Mucosa of gallbladder (tissue), 1 donor: ENCODE measurements around the gene OPRL1. TPM values are rescaled to one million over a fixed set of nuclear protein-coding genes. Genes with fewer than 3 reads are reported as not detected.

Source experiments
- DNase-seq: peaks from one replicate; pipeline ENCODE4 v3.0.0-alpha.2; 2020; ENCODE audit warnings: low spot score
- total RNA-seq: library from RNA; stranded (reverse); gene quantifications from one replicate; pipeline ENCODE4 v1.2.1, GENCODE V29; 2021
- donor health status: DM: no; HTN: no; CAD: no.

The OPRL1 gene
- total RNA-seq, 1 donor from 2014 or later = 1.7 TPM

GRCh38 chr20:64102647-64103354, 22.9 kb downstream of the OPRL1 start:
- no peak for DNase-seq

GRCh38 chr20:64103871-64104666, 24.2 kb downstream of the OPRL1 start:
- DNase-seq = no peak

GRCh38 chr20:64104667-64105451, 25.0 kb downstream of the OPRL1 start:
- no peak for DNase-seq

DNA sequence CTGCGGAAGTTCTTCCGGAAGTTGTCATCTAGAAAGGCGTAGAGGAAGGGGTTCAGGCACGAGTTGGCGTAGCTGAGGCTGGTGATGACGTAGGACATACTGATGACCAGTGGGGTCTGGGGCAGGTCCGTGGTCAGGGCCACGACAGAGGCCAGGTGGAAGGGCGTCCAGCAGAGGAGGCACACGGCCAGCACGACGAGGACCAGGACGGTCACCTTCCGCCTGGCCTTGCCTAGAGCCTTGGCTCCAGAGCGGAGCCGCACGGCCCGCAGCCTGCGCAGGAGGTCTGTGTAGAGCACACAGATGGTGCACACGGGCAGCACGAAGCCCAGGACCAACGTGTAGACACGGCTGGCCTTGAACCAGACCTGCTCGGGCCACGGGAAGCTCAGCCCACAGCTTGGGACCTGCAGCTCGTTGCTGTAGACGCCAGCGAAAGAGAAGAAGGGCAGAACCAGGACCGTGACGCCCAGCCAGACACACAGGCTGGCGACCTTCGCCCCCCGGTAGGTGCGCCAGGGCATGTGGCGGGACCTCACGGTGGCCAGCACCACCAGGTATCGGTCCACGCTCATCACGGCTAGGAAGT, 26.1 kb downstream of the OPRL1 start:
- DNase-seq = no peak

GRCh38 chr20:64106435-64106961, 26.6 kb downstream of the OPRL1 start:
- no peak for DNase-seq

DNA sequence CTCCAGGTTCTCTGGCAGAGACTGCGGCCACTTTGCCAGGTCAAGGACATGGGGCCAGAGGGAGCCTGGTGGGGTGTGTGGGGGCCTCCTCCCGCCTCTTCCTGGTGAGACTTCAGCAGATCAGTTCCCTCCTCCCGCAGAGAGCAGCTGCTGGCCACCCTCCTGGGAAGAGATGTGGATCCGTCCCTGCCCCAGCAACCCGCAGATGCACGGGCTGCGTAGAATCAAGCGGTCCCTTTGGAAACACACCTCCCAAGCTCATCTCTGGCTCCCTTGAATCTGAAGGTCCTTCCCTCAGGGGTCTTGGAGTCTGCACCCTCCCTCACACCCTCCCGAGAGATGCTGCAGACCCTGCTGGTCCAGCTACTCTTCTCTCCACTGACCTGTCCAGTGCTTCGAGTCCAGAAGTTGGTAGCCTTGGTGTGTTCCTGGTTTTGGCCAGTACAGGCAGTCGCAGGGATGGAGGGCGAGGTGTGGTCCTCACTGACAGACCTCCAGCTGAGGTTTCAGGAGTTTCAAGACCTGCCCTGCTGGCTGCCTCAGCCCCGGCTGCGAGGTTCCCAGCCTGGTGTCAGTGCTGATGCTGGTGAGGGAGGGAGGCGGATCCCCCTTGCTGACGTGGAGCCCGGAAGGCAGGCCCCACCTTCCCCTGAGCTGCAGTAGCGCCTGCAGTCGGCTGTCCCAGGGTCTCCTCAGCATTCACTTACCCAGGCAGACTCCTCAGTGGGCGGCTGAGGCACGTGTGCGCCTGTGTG, 27.3 kb downstream of the OPRL1 start, which contains the start of gene NPBWR2:
Gene NPBWR2, minus strand, starts transcription at position 585 of the 755 bp plus-strand sequence. CDS start 734 bp downstream, outside the sequence.
- DNase-seq = no peak

DNA sequence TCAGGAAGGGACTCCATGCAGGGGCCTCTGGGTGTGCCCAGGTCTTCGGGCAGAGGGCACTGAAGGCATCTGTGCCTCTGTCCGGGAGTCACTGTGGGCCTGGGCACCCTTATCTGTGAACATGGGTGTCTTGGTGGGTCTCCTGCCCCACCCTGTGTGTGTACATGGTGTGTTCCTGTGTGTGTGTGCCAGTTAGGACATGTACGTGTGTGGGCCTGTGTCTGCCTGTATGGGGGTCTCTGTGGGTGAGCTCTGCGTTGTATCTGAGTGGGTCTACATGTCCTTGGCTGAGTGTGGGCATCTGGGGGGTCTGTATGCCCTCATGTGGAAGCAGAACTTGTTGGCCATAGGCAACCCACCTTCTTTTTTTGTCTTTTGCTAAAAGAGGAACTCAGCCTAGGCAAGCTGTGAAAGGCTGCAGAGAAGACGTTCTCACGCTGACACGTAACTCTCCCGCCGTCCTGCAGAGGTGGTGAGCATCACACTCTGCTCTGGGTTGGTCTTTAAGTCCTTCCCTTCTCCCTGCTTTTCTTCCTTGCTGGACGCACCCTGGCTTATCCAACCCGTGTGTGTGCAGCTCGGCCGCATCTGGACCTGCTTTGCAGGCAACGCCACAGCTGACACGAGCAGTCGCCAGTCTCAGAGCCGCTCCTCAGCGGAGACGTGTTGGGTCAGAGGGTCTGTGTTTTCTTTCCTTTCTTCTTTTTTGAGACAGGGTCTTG, 28.0 kb downstream of the OPRL1 start:
- no peak for DNase-seq

- DNase-seq = no peak
Measured at GRCh38 chr20:64108731-64109681, 29.1 kb downstream of the OPRL1 start.

DNA sequence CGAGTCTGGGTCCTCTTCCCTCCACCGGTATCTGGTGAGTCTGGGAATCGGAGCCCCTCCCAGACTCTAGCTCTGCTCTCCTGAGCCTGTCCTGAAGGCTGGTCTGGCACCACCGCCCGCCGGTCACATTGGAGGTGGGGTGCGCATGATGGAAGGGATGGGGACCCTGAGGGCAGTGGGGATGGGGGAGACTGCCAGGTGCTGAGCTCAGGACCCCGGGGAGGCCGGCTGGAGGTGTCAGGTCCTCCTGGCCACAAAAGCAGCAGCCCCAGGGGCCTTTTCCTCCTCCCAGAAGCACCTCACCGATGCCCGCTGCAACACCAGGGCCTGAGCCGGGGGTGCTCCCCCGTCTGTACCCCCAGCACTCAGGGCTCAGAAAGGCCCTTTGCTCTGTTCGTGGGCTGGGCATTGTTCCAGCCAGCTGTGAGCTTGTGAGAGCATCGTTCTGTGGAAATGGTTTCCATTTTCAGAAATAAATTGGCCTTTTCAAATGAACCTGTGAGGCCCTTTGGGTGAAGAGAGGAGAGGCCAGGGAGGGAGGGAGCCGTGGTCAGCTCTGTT, 30.0 kb downstream of the OPRL1 start:
- no peak for DNase-seq

DNA sequence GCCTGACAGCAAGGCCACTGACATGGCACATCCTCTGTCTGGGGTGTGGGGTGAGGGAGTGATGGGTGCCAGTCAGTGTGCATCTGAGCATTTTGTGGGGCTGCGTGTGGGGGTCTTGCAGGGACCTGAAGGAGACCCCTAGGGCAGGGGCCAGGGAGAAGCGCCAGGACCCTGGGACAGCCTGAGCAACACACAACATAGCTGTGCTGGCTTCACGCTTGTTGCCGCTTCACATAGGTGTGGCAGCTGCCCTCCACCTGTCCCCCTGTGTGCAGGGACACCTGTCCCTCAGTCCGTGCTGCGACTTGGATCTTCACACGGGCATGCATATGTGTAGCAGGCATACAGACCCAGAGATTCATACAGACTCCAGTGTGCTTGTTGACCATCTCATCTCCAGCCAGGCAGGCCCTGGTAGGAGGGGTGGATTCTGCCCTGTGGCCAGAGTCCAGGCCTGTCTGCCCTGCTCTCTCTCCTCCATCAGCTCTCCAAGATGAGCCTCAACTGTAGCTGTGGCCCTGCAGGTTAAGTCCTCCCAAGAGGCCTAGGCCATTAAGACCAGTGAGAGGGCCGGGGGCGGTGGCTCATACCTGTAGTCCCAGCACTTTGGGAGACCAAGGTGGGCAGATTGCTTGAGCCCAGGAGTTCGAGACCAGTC, 30.7 kb downstream of the OPRL1 start:
- DNase-seq = no peak

- no peak for DNase-seq
Measured at GRCh38 chr20:64111841-64112641, 32.2 kb downstream of the OPRL1 start.

DNA sequence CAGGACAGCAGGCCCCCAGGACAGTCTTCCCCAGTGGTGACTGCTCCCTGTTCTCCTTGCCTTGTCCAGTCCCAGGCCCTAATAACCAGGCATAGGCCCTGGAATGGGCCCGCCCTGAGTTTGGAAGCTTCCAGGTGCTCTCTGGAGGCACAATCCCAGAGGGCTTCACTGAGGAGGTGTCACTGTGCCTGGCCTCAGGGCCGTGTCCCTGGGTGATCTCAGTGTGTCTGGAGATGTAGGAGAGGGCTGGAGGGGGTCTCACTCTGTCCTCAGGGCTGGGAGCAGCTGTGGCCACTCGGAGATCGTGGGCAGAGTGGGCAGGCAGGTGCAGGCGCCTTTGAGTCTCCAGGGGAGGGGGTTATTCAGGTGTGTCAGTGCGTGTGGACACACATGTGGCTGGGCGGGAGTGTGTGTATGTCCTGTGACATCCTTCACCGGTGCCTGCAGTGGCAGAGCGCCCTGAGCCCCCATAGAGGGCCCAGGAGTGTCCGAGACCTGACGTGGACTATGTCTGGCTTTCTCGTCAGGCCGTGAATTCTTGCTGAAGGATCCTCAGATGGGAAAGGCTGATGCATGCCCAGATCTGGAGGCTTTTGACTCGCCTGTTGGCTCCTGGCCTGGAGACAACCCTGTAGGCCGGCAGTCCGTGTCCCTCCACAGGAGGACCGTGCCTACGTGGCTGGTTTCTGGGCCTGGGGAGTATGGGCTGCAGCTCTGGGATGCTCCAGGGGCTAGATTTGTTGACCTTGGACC, 33.0 kb downstream of the OPRL1 start:
- no peak for DNase-seq

GRCh38 chr20:64113444-64113775, 33.5 kb downstream of the OPRL1 start:
- DNase-seq = no peak

DNA sequence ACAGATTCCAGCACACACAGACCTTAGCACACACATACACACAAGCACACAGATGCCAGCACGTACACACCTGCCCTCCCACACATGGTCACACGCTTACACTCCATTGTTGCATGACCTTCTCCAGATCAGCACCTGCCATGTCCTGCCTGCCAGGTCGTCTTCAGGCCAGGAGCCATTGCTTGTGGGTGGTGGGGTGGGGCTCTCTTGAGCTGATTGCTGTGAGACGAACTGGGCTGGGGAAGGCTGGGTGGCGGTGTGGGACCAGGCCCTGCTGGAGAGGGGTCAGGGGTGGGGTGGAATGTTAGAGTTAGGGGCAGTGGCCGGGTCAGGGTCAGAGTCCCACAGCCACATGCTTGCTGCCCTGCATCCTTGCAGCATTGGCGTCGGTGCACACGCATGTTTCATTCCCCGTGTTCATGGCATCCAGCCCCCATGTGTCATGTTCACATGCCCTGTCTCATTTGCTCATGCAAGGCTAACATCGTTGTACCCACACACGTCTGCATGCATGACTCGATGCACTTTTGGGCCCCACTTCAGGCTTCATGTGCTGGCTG, 34.0 kb downstream of the OPRL1 start:
- no peak for DNase-seq

DNA sequence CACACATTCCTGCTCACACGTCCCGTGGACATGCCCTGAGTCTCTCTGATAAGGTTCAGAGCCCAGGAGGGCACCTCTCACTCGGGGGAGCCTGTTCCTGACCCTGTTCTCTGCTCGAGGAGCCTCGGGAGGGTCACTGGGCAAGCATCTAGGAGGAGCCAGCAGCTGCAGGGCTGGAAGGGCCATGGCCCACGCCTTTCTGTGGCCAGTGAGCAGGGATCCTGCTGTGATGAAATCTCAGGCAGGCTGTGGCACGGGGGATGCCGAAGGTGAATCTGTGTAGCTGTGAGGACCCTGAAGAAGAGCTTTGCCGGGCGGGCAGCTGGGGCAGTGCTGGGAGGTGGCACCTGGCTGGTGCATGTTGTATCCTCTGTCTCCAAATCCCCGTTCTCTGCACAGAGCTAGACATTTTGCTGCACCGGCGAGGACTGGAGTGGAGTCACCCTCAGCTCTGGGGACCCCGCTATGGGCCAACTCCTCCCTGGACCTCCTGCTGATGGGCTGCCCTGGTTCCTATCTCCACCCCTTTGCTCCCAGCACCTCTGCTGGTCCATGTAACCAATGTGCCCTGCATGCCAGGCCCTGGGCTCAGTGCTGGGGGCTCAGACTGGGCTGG, 34.6 kb downstream of the OPRL1 start:
- no peak for DNase-seq
